Heart left ventricle (tissue), 16 donors: Measurements from ENCODE around the gene CDH13. TPM values are rescaled to one million over a fixed set of nuclear protein-coding genes. Genes with fewer than 3 reads are reported as not detected.

ENCODE experiments used
- ATAC-seq, 4 donors: fragments of 200-7000 bp; cut with Tn5 transposase; one replicate each; pipeline ENCODE4 v1.9.1; 2020 to 2022; ENCODE audit warnings: moderate library complexity in 4 of 4, mild to moderate bottlenecking in 3 of 4, moderate number of reproducible peaks in 1 of 4
- DNase-seq, 5 donors: peaks; one replicate each; pipeline ENCODE4 v3.0.0-alpha.2; 2020
- H3K27ac ChIP-seq, 12 donors: fragments of 200-600 bp; sonication (generic) in 4 of 12; one replicate each; pipeline versions ENCODE4 v1.5.0 to v1.8.0; 2016 to 2022; ENCODE audit warnings: mild to moderate bottlenecking in 2 of 12
- H3K27me3 ChIP-seq, 9 donors: fragments of 200-600 bp; sonication (generic) in 2 of 9; one replicate each; pipeline versions ENCODE4 v1.5.1 to v1.8.0; 2016 to 2022; ENCODE audit warnings: mild to moderate bottlenecking in 3 of 9
- H3K36me3 ChIP-seq, 9 donors: fragments of 200-600 bp; sonication (generic) in 2 of 9; one replicate each; pipeline versions ENCODE4 v1.5.0 to v1.8.0; 2018 to 2022; ENCODE audit warnings: mild to moderate bottlenecking in 2 of 9
- H3K4me1 ChIP-seq, 12 donors: fragments of 200-600 bp; sonication (generic) in 4 of 12; one replicate each; pipeline versions ENCODE4 v1.5.0 to v1.8.0; 2016 to 2022; ENCODE audit warnings: mild to moderate bottlenecking in 3 of 12
- H3K4me3 ChIP-seq, 12 donors: fragments of 200-600 bp; sonication (generic) in 4 of 12; one replicate each; pipeline versions ENCODE4 v1.5.0 to v1.8.0; 2017 to 2022; ENCODE audit warnings: mild to moderate bottlenecking in 9 of 12, moderate library complexity in 4 of 12
- H3K9me3 ChIP-seq, 12 donors: fragments of 200-600 bp; sonication (generic) in 4 of 12; one replicate each; pipeline versions ENCODE4 v1.5.0 to v1.8.0; 2016 to 2022; ENCODE audit warnings: mild to moderate bottlenecking in 1 of 12
- POLR2A ChIP-seq, 2 donors: fragments of 450-650 bp; IDR thresholded peaks; one replicate each; pipeline ENCODE4 v1.6.1; 2017; ENCODE audit warnings: antibody characterized with exemption in 2 of 2, mild to moderate bottlenecking in 2 of 2, moderate library complexity in 2 of 2
- WGBS, 4 donors: extraction: QIAGEN DNeasy Blood & Tissue Kit in 2 of 4; methylation state at CpG; one replicate each; pipeline versions ENCODE4 v1.1.5 to v1.1.7; 2013 to 2018; 5-methylcytosine and 5-hydroxymethylcytosine counted together
- intact Hi-C, 10 donors: fragments of 100-400 bp; cut with DNase I; formaldehyde crosslinking; loops; one replicate each; pipeline versions ENCODE4 v1.11.1 to v1.14.2; 2022
- polyA plus RNA-seq, 2 donors: library from polyadenylated mRNA; stranded (reverse); fragments of 200-250 nt; gene quantifications; one replicate each; pipeline ENCODE4 v1.2.3, GENCODE V29; 2013
- total RNA-seq, 9 donors: library from RNA; depleted of rRNA in 2 of 9; stranded (reverse); fragments of >200 nt in 2 of 9; fragmentation: NEBNext Ultra II Directional in 3 of 9; extraction: Animal tissue kit (Norgen Biotek cat#: 25700) in 3 of 9; gene quantifications; one replicate each; pipeline versions ENCODE4 v1.1.0 to v1.2.4, GENCODE V29; 2016 to 2023
- TF ChIP-seq, protein P1 (sequence below), 12 donors: fragments of 200-600 bp; sonication (generic) in 4 of 12; IDR thresholded peaks; one replicate each; pipeline versions ENCODE4 v1.5.0 to v1.8.0; 2018 to 2022; ENCODE audit warnings: antibody characterized with exemption in 12 of 12, mild to moderate bottlenecking in 5 of 12
- donor health status: ischemic (EF 13 %, LVEDD 7.1; RV severe dilation, severe dysfunction).
- donor health status: healthy with polysubstance abuse.
- donor health status: DM: no; HTN: yes; CAD: no.
- donor health status: DM: no; HTN: no; CAD: no.
- donor health status: ischemic (EF 25% LVEDD 6.9; RV normal size, moderate dysfunction).
- donor health status: ischemic (EF 25% LVEDD 5.7; RV mildly dilated, moderate dysfunction).
- donor health status: healthy.
- donor health status: DM: yes; HTN: yes; CAD: no.
- donor health status: ischemic (EF 35%, LVEDD 5.7; RV mildly dilated, moderate dysfunction).
- donor health status: nonischemic (EF 11% LVEDD 7.7; RV severe dilation, severe dysfunction).
- donor health status: DM: yes; HTN: yes; CAD: no.
- donor health status: PGD.
- donor health status: ischemic (EF 29% LVEDD 5.4; RV normal size, mild dysfunction).
- donor health status: nonischemic (EF 23%, LVEDD 6.1; RV moderate dilation, normal function).

Gene CDH13
- total and polyA plus RNA-seq, 11 donors = 15.0 to 172 (median 137) TPM

DNA sequence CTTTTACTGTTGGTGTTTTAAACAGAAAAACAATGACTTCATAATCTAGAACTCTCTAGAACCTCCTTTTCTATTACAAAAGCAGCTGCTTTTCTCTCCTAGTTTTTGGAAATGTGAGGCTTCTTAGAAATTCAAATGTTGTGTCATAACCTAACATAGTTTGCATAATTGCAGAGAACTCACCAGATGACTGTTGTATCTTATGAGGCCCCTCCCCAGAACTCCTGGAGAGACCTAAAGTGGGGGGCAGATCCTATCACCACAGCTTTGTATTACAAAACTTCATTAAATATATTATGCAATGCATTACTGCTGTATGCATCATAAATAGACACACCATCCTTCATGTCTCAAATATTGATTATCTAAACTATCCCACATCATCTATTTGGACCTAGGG, 642.3 kb downstream of the CDH13 start:
- intact Hi-C loops = no loop called here
- no peaks in the 10 kb centered on the region for H3K27me3 ChIP-seq
- no peaks in the 10 kb centered on the region for H3K4me1 ChIP-seq
- TF ChIP-seq, protein P1, sequence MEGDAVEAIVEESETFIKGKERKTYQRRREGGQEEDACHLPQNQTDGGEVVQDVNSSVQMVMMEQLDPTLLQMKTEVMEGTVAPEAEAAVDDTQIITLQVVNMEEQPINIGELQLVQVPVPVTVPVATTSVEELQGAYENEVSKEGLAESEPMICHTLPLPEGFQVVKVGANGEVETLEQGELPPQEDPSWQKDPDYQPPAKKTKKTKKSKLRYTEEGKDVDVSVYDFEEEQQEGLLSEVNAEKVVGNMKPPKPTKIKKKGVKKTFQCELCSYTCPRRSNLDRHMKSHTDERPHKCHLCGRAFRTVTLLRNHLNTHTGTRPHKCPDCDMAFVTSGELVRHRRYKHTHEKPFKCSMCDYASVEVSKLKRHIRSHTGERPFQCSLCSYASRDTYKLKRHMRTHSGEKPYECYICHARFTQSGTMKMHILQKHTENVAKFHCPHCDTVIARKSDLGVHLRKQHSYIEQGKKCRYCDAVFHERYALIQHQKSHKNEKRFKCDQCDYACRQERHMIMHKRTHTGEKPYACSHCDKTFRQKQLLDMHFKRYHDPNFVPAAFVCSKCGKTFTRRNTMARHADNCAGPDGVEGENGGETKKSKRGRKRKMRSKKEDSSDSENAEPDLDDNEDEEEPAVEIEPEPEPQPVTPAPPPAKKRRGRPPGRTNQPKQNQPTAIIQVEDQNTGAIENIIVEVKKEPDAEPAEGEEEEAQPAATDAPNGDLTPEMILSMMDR (IDR thresholded peaks at IDR 0.05) = no peak
- TF ChIP-seq POLR2A (IDR thresholded peaks at IDR 0.05) = no peak
- no peak for ATAC-seq
- H3K4me3 ChIP-seq = no peak overlapping the region
- no peak for DNase-seq
- H3K27ac ChIP-seq = no peak overlapping the region
- no peaks in the 10 kb centered on the region for H3K36me3 ChIP-seq
- H3K9me3 ChIP-seq = no peaks in the 10 kb centered on the region

DNA sequence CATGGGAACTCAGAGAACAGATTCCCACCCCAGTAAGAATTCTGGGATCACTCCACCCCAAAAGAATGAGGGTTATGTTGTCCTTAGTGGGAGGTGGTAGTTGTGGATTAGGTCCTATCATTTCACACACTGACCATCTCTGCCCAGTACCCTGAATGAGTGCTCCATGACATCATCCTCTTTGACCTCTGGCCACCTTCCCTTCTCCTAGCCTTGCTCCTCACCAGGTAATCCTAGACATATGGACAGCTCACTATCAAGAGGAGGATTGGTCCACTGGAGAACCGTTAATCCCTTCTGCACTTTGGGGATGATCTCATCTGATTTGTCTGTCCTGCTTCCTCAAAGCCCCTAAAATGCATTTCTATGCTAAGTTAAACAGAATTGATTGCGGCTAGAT, 642.8 kb downstream of the CDH13 start:
- Histone ChIP-seq H3K36me3 (no peaks in the 10 kb centered on the region), H3K9me3 (no peaks in the 10 kb centered on the region), H3K4me1 (no peaks in the 10 kb centered on the region), H3K27ac (no peak overlapping the region), H3K4me3 (no peak overlapping the region), H3K27me3 (no peaks in the 10 kb centered on the region)
- WGBS, 4 donors = 63 to 85% (median 71%) methylated on average over 2 of the region's 2 CpGs
- no peak for TF ChIP-seq POLR2A (IDR thresholded peaks at IDR 0.05)
- TF ChIP-seq, protein P1 (IDR thresholded peaks at IDR 0.05) = no peak
- DNase-seq (no peak), ATAC-seq (no peak)
- intact Hi-C loops = no loop called here

DNA sequence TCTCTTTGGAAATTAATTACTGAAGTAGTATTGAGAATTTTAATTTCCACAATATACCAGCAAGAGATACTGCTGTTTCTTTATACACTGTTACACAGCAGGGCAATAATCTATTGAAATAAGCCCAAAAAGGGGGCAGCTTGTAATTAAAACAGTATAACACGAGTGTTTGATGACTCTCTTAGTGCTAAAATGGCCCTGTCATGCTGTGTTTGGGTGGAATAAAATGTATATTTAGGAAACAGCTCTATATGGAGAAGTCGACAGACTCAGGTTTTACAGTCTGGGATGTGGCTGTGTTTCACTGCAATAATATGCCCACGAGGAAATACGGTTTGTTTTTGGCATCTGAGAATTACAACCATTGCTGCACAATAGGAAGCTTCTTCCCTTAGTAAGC, 643.3 kb downstream of the CDH13 start:
- 88 to 89% (median 89%) methylated on average over 4 of the region's 4 CpGs for WGBS, 4 donors
- Histone ChIP-seq H3K36me3 (no peaks in the 10 kb centered on the region), H3K4me3 (no peak overlapping the region), H3K27ac (no peak overlapping the region), H3K27me3 (no peaks in the 10 kb centered on the region), H3K9me3 (no peaks in the 10 kb centered on the region), H3K4me1 (no peaks in the 10 kb centered on the region)
- intact Hi-C loops = no loop called here
- DNase-seq (no peak), ATAC-seq (no peak)
- no peak for TF ChIP-seq POLR2A (IDR thresholded peaks at IDR 0.05)

DNA sequence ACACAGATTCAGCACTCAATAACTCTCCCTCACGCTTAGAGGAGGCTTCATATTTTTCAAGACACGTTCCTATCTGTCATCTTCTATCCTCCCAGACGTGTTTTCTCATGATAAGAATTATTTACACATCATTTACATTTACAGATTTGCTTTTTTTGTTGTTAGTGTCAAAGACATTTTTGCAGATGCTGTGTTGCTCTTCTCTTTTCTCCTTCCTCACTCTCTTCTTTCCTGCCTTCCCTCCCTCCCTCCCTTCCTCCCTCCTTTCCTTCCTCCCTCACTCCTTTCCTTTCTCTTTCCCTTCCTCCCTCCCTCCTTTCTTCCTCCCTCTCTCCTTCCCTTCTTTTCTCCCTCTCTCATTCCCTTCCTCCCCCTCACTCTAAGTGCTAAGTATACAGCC, 643.9 kb downstream of the CDH13 start:
- H3K27ac ChIP-seq = no peak overlapping the region
- no peaks in the 10 kb centered on the region for H3K36me3 ChIP-seq
- H3K4me1 ChIP-seq = no peaks in the 10 kb centered on the region
- H3K9me3 ChIP-seq = no peaks in the 10 kb centered on the region
- no peak overlapping the region for H3K4me3 ChIP-seq
- no peak for TF ChIP-seq POLR2A (IDR thresholded peaks at IDR 0.05)
- TF ChIP-seq, protein P1 (IDR thresholded peaks at IDR 0.05) = no peak
- 70 to 77% (median 73%) methylated on average over 3 of the region's 3 CpGs for WGBS, 4 donors
- ATAC-seq = no peak
- DNase-seq = no peak
- intact Hi-C loops = no loop called here
- no peaks in the 10 kb centered on the region for H3K27me3 ChIP-seq

DNA sequence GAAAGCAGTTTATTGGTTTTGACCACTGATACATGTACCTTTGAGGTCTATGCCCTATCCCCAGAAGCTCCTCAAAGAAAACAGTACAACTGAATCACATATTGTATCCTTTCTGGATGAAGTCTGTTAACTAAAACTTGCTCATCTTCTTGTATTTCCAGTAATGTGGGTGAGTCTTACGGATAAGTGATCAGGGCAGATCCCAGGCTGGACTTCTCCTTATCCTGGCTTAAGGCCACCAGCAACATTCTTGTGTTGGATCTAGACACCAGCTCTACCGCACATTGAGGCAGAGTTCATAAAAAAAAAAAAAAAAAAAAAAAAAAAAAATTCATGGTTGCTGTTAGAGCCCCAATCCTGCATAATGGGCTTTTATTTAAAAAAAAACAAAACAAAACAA, 644.4 kb downstream of the CDH13 start:
- no peaks in the 10 kb centered on the region for H3K36me3 ChIP-seq

More for the DNA sequence above, 644.4 kb downstream of the CDH13 start:
- intact Hi-C loops = no loop called here
- TF ChIP-seq, protein P1 (IDR thresholded peaks at IDR 0.05) = no peak
- TF ChIP-seq POLR2A (IDR thresholded peaks at IDR 0.05) = no peak
- Histone ChIP-seq H3K4me3 (no peak overlapping the region), H3K9me3 (no peaks in the 10 kb centered on the region), H3K27me3 (no peaks in the 10 kb centered on the region), H3K27ac (no peak overlapping the region), H3K4me1 (no peaks in the 10 kb centered on the region)
- DNase-seq (no peak), ATAC-seq (no peak)
- WGBS, 4 donors = 23 to 66% (median 31%) methylated on average over 2 of the region's 2 CpGs
